ENCODE results near the gene TAF6.

DNA sequence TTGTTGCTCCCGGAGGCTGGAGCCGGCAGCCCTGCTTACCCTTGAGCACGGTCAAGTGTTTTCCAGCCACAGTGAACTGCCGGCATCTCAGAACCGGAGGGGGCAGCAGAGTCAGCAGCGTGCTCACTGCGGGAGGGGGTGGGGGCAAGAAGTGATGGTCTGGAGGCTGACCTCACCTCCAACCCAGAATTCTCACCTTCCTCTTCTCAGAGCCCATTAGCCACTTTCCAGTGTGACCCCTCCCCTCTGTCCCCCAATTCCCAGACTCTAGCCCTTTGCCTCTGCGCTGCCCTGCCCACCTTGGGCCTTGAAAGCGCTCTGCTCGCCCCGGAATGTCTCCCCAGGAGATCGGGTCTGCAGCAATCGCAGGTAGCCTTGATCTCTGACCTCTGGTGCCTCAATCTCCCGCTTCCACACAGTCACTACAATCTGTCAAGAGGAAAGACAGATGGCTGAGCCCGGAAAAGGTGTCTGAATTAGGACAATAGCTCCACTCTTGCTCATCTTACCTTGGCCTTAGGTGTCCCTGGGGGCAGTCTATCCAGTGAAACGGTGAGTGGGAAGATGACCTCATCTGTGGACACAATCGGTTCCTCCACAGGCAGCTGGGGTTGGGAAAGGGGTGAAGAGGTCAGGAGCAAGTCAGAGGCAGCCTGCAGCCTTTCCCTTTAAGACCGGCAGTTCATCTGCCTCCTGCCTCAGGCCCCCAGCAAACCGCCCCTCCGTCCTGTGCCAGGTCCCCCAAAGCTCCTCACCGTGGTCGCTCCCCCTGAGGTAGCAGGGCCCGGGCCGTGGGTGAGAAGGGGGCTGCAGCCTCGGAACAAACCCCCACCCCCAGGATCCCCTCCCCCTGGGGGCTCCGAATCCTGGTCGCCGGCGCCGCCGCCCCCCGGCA is 38.4 kb upstream of the TAF6 start:
- peak in 1 of 3 donors; percentile 35 for TF ChIP-seq POLR2AphosphoS5 (IDR thresholded peaks at IDR 0.05)
- TF ChIP-seq POLR2A (IDR thresholded peaks at IDR 0.05): no peak
- TF ChIP-seq, protein P1, sequence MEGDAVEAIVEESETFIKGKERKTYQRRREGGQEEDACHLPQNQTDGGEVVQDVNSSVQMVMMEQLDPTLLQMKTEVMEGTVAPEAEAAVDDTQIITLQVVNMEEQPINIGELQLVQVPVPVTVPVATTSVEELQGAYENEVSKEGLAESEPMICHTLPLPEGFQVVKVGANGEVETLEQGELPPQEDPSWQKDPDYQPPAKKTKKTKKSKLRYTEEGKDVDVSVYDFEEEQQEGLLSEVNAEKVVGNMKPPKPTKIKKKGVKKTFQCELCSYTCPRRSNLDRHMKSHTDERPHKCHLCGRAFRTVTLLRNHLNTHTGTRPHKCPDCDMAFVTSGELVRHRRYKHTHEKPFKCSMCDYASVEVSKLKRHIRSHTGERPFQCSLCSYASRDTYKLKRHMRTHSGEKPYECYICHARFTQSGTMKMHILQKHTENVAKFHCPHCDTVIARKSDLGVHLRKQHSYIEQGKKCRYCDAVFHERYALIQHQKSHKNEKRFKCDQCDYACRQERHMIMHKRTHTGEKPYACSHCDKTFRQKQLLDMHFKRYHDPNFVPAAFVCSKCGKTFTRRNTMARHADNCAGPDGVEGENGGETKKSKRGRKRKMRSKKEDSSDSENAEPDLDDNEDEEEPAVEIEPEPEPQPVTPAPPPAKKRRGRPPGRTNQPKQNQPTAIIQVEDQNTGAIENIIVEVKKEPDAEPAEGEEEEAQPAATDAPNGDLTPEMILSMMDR (IDR thresholded peaks at IDR 0.05 in 8 of 11, conservative IDR thresholded peaks at IDR 0.05 in 3 of 11): peak in 1 of 11 experiments; percentile 7

Measured in spleen (tissue), 7 donors.